ENCODE measurements around the gene CRYGC.
"Not testable (repeated sequence)": the region's sequence is repeated elsewhere in the genome, so short reads cannot be mapped to it uniquely, and the experiment has no call there.

The CRYGC gene

DNA sequence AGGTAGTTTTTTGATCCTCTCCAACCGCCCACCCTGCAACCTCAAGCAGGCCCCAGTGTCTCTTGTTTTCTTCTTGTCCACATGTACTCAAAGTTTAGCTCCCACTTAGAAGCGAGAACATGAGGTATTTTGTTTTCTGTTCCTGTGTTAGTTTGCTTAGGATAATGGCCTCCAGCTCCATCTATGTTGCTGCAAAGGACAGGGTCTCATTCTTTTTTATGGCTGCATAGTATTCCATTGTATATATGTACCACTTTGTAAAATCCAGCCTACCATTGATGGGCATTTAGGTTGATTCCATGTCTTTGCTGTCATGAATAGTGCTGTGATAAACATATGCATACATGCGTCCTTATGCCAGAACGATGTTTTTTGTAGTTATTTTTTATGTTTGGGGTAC is 2.5 kb downstream of the CRYGC start:
- DNase-seq (ENCODE audit: low read depth in 2 of 2) = no peak
- TF ChIP-seq, protein P1, sequence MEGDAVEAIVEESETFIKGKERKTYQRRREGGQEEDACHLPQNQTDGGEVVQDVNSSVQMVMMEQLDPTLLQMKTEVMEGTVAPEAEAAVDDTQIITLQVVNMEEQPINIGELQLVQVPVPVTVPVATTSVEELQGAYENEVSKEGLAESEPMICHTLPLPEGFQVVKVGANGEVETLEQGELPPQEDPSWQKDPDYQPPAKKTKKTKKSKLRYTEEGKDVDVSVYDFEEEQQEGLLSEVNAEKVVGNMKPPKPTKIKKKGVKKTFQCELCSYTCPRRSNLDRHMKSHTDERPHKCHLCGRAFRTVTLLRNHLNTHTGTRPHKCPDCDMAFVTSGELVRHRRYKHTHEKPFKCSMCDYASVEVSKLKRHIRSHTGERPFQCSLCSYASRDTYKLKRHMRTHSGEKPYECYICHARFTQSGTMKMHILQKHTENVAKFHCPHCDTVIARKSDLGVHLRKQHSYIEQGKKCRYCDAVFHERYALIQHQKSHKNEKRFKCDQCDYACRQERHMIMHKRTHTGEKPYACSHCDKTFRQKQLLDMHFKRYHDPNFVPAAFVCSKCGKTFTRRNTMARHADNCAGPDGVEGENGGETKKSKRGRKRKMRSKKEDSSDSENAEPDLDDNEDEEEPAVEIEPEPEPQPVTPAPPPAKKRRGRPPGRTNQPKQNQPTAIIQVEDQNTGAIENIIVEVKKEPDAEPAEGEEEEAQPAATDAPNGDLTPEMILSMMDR (IDR thresholded peaks at IDR 0.05; ENCODE audit: low read depth, low read length) = no peak
- no peak overlapping the region for H3K4me3 ChIP-seq (replicated peaks in 1 of 2; ENCODE audit: low read depth in 2 of 2, low read length in 2 of 2)

DNA sequence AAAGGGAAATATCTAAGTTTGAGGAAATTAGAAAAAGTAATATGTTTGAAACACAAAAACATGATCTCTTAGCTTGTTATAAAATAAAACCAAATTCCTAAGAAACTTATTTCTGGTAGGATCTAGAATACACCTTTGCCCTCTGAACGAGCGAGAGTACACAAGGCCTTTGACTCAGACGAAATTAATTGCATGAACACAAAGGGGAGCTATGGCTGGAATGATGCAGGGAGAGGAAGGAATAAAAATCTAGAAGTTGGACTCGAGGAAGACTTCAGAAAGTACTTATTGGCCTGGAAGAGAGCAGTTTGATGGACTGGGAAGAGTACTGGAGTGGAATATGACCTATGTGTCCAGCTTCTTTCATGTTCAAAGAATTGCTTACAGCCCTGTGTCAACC is 4.4 kb downstream of the CRYGC start:
- DNase-seq (ENCODE audit: low read depth in 2 of 2) = no peak
- TF ChIP-seq, protein P1 (IDR thresholded peaks at IDR 0.05; ENCODE audit: low read depth, low read length) = no peak
- no peak overlapping the region for H3K4me3 ChIP-seq (replicated peaks in 1 of 2; ENCODE audit: low read depth in 2 of 2, low read length in 2 of 2)

DNA sequence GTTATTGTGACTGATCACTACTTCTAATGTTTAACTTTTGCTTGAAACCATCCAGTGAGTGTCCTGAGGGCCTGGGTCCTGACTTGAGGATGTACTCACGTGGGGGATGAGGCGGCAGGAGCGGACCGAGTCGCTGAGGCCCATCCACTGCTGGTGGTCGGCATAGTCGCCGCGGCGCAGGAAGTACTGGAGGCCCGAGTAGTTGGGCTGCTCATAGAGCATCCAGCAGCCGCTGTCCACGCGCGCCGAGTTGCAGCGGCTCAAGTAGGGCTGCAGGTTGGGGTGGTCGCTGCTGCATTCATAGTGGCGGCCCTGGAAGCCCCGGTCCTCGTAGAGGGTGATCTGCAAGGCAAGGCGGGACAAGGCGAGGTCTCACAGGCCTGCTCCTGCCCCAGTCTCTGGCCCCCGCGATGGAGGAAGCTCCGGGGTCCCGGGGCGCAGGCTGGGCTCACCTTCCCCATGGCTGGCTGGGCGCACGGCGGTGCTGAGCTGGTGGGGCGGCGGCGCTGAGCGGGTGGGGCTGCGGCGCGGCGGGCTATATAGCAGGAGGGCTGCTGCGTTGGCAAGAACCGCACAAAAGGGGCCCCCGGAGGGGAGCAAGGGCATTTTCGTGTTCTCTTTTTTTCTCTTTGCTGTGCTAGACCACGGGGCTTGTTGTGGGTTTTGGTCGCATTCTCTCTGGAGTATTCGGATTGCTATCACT is 5.5 kb downstream of the CRYGC start, which contains the start of gene CRYGD:
Gene CRYGD, minus strand, starts transcription at position 512 of the 703 bp plus-strand sequence. Its CDS starts 51 bp downstream, at position 461.
- H3K4me3 ChIP-seq (replicated peaks in 1 of 2; ENCODE audit: low read depth in 2 of 2, low read length in 2 of 2); DNase-seq (ENCODE audit: low read depth in 2 of 2): not testable (repeated sequence)

DNA sequence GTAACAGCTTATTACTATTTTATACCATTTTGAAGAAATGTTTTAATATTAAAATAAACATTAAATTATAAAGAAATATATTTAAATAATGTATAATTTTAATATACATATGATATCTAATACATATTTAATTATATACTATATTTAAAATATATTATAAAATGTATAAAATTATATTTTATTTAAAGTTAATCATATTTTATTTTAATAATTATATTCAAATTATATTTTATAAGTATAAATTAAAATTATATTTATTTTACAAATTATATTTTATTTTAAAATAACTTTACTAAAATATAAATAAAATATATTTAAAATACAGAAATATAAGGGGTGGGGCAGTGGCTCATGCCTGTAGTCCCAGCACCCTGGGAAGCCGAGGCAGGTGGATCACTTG is 7.4 kb downstream of the CRYGC start:
- no peak for DNase-seq (ENCODE audit: low read depth in 2 of 2)
- TF ChIP-seq, protein P1 (IDR thresholded peaks at IDR 0.05; ENCODE audit: low read depth, low read length) = no peak
- no peak overlapping the region for H3K4me3 ChIP-seq (replicated peaks in 1 of 2; ENCODE audit: low read depth in 2 of 2, low read length in 2 of 2)

DNA sequence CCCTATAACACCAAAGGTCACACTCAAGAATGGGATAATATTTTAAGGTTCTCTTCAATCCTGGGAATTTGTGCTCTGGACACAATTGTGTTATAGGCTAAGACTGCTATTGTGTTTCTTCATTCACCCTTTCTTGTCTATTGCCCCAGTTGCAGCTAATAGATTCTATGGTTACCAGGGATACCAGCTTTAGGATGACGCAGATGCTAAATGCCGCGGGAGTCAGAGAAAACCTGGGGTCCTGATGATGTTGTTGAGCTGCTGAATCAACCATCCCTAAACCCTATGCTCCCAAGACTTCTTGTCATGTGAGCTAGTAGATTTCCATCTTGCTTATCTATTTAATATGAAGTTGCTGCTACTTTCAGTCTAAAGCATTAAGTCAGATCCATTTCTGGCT is 10.7 kb downstream of the CRYGC start:
- TF ChIP-seq, protein P1 (IDR thresholded peaks at IDR 0.05; ENCODE audit: low read depth, low read length) = no peak
- no peak overlapping the region for H3K4me3 ChIP-seq (replicated peaks in 1 of 2; ENCODE audit: low read depth in 2 of 2, low read length in 2 of 2)
- DNase-seq (ENCODE audit: low read depth in 2 of 2) = no peak

DNA sequence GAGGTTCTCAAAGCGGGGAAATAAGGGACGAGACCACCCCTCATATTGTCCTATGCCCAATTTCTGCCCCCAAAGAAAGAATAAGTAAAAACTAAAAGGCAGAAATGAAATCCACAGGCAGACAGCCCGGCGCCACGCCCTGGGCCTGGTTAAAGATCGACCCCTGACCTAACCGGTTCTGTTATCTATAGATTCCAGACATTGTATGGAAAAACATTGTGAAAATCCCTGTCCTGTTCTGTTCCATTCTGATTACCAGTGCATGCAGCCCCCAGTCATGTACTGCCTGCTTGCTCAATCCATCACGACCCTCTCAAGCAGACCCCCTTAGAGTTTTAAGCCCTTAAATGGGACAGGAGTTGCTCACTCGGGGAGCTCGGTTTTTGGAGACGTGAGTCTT is 12.2 kb downstream of the CRYGC start:
- DNase-seq (ENCODE audit: low read depth in 2 of 2); H3K4me3 ChIP-seq (replicated peaks in 1 of 2; ENCODE audit: low read depth in 2 of 2, low read length in 2 of 2): not testable (repeated sequence)

DNA sequence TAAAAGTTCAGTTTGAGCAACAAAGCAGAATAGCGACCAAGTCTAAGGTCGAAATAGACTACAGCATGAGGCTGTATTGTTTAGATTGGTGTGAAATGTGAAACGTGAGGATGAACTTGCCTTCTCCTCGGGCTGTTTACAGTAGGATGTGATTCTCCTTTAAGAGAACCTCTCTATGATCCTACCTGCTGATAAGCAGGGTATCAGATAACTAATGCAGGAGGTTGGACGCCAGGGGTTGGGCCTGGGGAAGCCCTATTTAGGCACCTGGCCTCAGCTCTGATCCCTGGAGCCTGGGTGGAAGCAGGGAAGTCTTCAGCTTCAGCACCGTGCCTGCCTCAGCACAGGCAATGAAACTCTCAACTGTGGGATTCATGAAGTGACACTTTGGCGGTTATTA is 16.7 kb downstream of the CRYGC start:
- no peak overlapping the region for H3K4me3 ChIP-seq (replicated peaks in 1 of 2; ENCODE audit: low read depth in 2 of 2, low read length in 2 of 2)
- TF ChIP-seq, protein P1 (IDR thresholded peaks at IDR 0.05; ENCODE audit: low read depth, low read length) = no peak
- DNase-seq (ENCODE audit: low read depth in 2 of 2) = no peak

DNA sequence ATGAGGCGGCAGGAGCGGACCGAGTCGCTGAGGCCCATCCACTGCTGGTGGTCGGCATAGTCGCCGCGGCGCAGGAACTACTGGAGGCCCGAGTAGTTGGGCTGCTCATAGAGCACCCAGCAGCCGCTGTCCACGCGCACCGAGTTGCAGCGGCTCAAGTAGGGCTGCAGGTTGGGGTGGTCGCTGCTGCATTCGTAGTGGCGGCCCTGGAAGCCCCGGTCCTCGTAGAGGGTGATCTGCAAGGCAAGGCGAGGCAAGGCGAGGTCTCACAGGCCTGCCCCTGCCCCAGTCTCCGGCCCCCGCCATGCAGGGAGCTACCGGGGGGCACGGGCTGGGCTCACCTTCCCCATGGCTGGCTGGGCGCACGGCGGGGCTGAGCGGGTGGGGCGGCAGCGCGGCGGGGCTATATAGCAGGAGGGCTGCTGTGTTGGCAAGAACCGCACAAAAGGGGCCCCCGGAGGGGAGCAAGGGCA is 17.3 kb downstream of the CRYGC start:
- not testable (repeated sequence) for DNase-seq (ENCODE audit: low read depth in 2 of 2); H3K4me3 ChIP-seq (replicated peaks in 1 of 2; ENCODE audit: low read depth in 2 of 2, low read length in 2 of 2)
